ENCODE data around the gene PRELID3B.

The PRELID3B gene

GRCh38 chr20:59042151-59042795 lies at the start of gene PRELID3B:
Gene PRELID3B (minus strand): TSS chr20:59042786. CDS start chr20:59042730, 56 bp downstream.
- DNase-seq: no peak

GRCh38 chr20:59087829-59088433 lies 45.3 kb upstream of the PRELID3B start:
- DNase-seq: peak; percentile 57

- DNase-seq: no peak
Observed at GRCh38 chr20:59086923-59087322, 44.3 kb upstream of the PRELID3B start.

- DNase-seq: no peak
Observed at GRCh38 chr20:59084041-59084850, 41.7 kb upstream of the PRELID3B start.

GRCh38 chr20:59082981-59083380 lies 40.4 kb upstream of the PRELID3B start:
- DNase-seq: peak; percentile 28

GRCh38 chr20:59082077-59082740 lies 39.6 kb upstream of the PRELID3B start:
- no peak for DNase-seq

GRCh38 chr20:59081036-59081435 lies 38.5 kb upstream of the PRELID3B start:
- DNase-seq: no peak

GRCh38 chr20:59078231-59078630 lies 35.6 kb upstream of the PRELID3B start:
- DNase-seq: no peak

- no peak for DNase-seq
Observed at GRCh38 chr20:59077705-59078104, 35.1 kb upstream of the PRELID3B start.

GRCh38 chr20:59075934-59076508 lies 33.4 kb upstream of the PRELID3B start:
- DNase-seq: no peak

- DNase-seq: no peak
Observed at GRCh38 chr20:59074456-59074855, 31.9 kb upstream of the PRELID3B start.

GRCh38 chr20:59073582-59073981 lies 31.0 kb upstream of the PRELID3B start:
- DNase-seq: no peak

GRCh38 chr20:59071216-59071615 lies 28.6 kb upstream of the PRELID3B start:
- DNase-seq: no peak

- no peak for DNase-seq
Observed at GRCh38 chr20:59069026-59069425, 26.4 kb upstream of the PRELID3B start.

GRCh38 chr20:59068534-59068933 lies 25.9 kb upstream of the PRELID3B start:
- no peak for DNase-seq

GRCh38 chr20:59064214-59064722 lies 21.7 kb upstream of the PRELID3B start:
- DNase-seq: no peak

GRCh38 chr20:59063358-59064213 lies 21.0 kb upstream of the PRELID3B start:
- DNase-seq: peak; percentile 45

GRCh38 chr20:59062081-59062480 lies 19.5 kb upstream of the PRELID3B start:
- no peak for DNase-seq

GRCh38 chr20:59055302-59055701 lies 12.7 kb upstream of the PRELID3B start:
- no peak for DNase-seq

- no peak for DNase-seq
Observed at GRCh38 chr20:59051666-59052185, 9.1 kb upstream of the PRELID3B start.

GRCh38 chr20:59050437-59050836 lies 7.9 kb upstream of the PRELID3B start:
- DNase-seq: no peak

GRCh38 chr20:59048681-59049030 lies 6.1 kb upstream of the PRELID3B start:
- no peak for DNase-seq

Data from amniotic stem cell (primary cell).